Fibroblast of lung (primary cell): ENCODE measurements around the gene RBMX2. TPM values are rescaled to one million over a fixed set of nuclear protein-coding genes. Genes with fewer than 3 reads are reported as not detected.

Experiments
- DNase-seq, 2 donors: peaks; one replicate each; pipeline versions ENCODE4 v3.0.0 to v3.0.0-alpha.2; 2010; ENCODE audit warnings: low read depth in 2 of 2
- H2AFZ ChIP-seq: 2 replicates; pipeline ENCODE4 v1.5.1; 2012; ENCODE audit warnings: low read length, control low read depth, inconsistent platforms
- H3K27ac ChIP-seq: 2 replicates; pipeline ENCODE4 v1.5.1; 2011; ENCODE audit warnings: low read length, control low read depth; ENCODE audit not compliant: insufficient read depth
- H3K27me3 ChIP-seq: 2 replicates; pipeline ENCODE4 v1.5.1; 2011; ENCODE audit warnings: mild to moderate bottlenecking, low read length; ENCODE audit not compliant: control insufficient read depth, insufficient read depth
- H3K36me3 ChIP-seq: 2 replicates; pipeline ENCODE4 v1.5.1; 2011; ENCODE audit warnings: low read length; ENCODE audit not compliant: control insufficient read depth, insufficient read depth
- H3K4me1 ChIP-seq: 2 replicates; pipeline ENCODE4 v1.5.1; 2011; ENCODE audit warnings: low read length; ENCODE audit not compliant: control insufficient read depth, insufficient read depth; ENCODE audit errors: extremely low read depth
- H3K4me2 ChIP-seq: 2 replicates; pipeline ENCODE4 v1.5.1; 2011; ENCODE audit warnings: low read length, control low read depth; ENCODE audit not compliant: insufficient read depth; ENCODE audit errors: extremely low read depth
- H3K4me3 ChIP-seq, 4 experiments: fragments of 200-600 bp in 1 of 4; sonication (generic) in 1 of 4; replicated peaks in 1 of 4; 2 replicates each; pipeline ENCODE4 v1.5.1; 2011 to 2016; ENCODE audit warnings: low read length in 4 of 4, low read depth in 3 of 4, mild to moderate bottlenecking in 3 of 4, control low read depth in 2 of 4, inconsistent platforms in 1 of 4, mixed read lengths in 1 of 4; ENCODE audit not compliant: insufficient read depth in 1 of 4; ENCODE audit errors: control extremely low read depth in 1 of 4
- H3K79me2 ChIP-seq: 2 replicates; pipeline ENCODE4 v1.5.1; 2012; ENCODE audit warnings: mild to moderate bottlenecking, low read length, inconsistent platforms; ENCODE audit not compliant: control insufficient read depth, insufficient read depth
- H3K9ac ChIP-seq: 2 replicates; pipeline ENCODE4 v1.5.1; 2011; ENCODE audit warnings: mild to moderate bottlenecking, low read length, control low read depth; ENCODE audit not compliant: insufficient read depth
- H3K9me3 ChIP-seq: 2 replicates; pipeline ENCODE4 v1.5.1; 2012; ENCODE audit warnings: low read depth, low read length; ENCODE audit not compliant: control insufficient read depth, insufficient read depth
- H4K20me1 ChIP-seq: 2 replicates; pipeline ENCODE4 v1.5.1; 2011; ENCODE audit warnings: low read length; ENCODE audit not compliant: control insufficient read depth, insufficient read depth; ENCODE audit errors: extremely low read depth
- EZH2 ChIP-seq: IDR thresholded peaks from 2 replicates; pipeline ENCODE4 v1.5.1; 2012; ENCODE audit warnings: low read length, control low read depth, mild to moderate bottlenecking; ENCODE audit errors: missing control alignments
- polyA plus RNA-seq, 2 donors: library from polyadenylated mRNA; depleted of rRNA in 1 of 2; stranded (reverse) in 1 of 2; unstranded in 1 of 2; fragments of >200 nt; gene quantifications; 2 replicates each; pipeline ENCODE4 v1.2.1, GENCODE V29; 2011 to 2012; ENCODE audit warnings: missing spikeins in 1 of 2
- total RNA-seq: library from RNA; depleted of rRNA; stranded (reverse); fragments of >200 nt; gene quantifications from 2 replicates; pipeline ENCODE4 v1.2.1, GENCODE V29; 2014
- TF ChIP-seq, protein P1 (sequence below), 2 donors: IDR thresholded peaks in 1 of 2; conservative IDR thresholded peaks in 1 of 2; 1 replicate in 1 of 2; 2 replicates in 1 of 2; pipeline ENCODE4 v1.5.1; 2011 to 2012; ENCODE audit warnings: low read length in 2 of 2, control low read depth in 1 of 2, inconsistent platforms in 1 of 2, low read depth in 1 of 2, mild to moderate bottlenecking in 1 of 2

The RBMX2 gene
- total and polyA plus RNA-seq, 2 donors (not counting 1 experiment from before 2014, with no cell fraction given): 20.8 to 32.0 TPM

DNA sequence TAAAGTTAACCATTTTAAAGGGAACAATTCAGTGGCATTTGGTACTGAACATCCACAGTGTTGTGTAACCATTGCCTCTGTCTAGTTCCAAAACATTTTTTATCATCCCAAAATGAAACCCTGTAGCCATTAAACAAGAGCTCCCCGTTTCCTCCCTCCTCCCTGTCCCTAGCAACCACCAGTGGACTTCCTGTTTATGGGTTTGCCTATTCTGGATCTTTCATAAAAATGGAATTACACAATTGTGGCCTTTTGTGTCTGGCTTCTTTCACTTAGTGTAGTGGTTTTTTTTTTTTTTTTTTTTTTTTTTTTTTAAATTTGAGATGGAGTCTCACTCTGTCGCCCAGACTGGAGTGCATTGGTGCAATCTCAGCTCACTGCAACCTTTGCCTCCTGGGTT lies 11.6 kb downstream of the RBMX2 start:
- no peaks in the 10 kb centered on the region for H3K4me1 ChIP-seq
- H3K36me3 ChIP-seq: no peaks in the 10 kb centered on the region
- H4K20me1 ChIP-seq: no peaks in the 10 kb centered on the region
- no peak overlapping the region for H2AFZ ChIP-seq
- H3K9ac ChIP-seq: no peak overlapping the region
- no peak overlapping the region for H3K27ac ChIP-seq
- H3K27me3 ChIP-seq: no peaks in the 10 kb centered on the region
- H3K9me3 ChIP-seq: no peaks in the 10 kb centered on the region
- no peak for DNase-seq
- no peak overlapping the region for H3K4me2 ChIP-seq
- H3K79me2 ChIP-seq: no peaks in the 10 kb centered on the region
- TF ChIP-seq, protein P1, sequence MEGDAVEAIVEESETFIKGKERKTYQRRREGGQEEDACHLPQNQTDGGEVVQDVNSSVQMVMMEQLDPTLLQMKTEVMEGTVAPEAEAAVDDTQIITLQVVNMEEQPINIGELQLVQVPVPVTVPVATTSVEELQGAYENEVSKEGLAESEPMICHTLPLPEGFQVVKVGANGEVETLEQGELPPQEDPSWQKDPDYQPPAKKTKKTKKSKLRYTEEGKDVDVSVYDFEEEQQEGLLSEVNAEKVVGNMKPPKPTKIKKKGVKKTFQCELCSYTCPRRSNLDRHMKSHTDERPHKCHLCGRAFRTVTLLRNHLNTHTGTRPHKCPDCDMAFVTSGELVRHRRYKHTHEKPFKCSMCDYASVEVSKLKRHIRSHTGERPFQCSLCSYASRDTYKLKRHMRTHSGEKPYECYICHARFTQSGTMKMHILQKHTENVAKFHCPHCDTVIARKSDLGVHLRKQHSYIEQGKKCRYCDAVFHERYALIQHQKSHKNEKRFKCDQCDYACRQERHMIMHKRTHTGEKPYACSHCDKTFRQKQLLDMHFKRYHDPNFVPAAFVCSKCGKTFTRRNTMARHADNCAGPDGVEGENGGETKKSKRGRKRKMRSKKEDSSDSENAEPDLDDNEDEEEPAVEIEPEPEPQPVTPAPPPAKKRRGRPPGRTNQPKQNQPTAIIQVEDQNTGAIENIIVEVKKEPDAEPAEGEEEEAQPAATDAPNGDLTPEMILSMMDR (conservative IDR thresholded peaks at IDR 0.05 in 1 of 2, IDR thresholded peaks at IDR 0.05 in 1 of 2; ENCODE audit: low read depth in 1 of 2, low read length in 2 of 2): no peak
- TF ChIP-seq EZH2: no peak
- H3K4me3 ChIP-seq: no peak overlapping the region

DNA sequence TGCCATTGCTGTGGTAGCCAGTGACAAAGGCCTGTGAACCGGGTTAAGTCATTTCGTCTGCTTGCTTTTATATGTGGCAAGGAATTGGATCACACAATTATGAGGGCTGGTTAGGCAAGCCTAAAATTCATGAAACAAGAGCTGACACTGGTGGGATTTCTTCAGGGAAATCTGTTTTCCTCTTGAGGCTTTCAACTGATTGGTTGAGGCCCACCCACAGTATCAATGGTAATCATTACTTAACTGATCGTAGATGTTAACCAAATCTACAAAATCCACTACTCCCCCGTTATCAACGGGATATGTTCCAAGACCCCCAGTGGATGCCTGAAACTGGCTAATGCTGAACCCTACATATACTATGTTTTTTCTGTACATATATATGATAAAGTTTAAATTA lies 13.0 kb downstream of the RBMX2 start:
- H3K27me3 ChIP-seq: no peaks in the 10 kb centered on the region
- no peaks in the 10 kb centered on the region for H3K4me1 ChIP-seq
- no peak overlapping the region for H3K4me3 ChIP-seq
- H2AFZ ChIP-seq: no peak overlapping the region
- H4K20me1 ChIP-seq: no peaks in the 10 kb centered on the region
- H3K4me2 ChIP-seq: no peak overlapping the region
- H3K36me3 ChIP-seq: no peaks in the 10 kb centered on the region
- DNase-seq: no peak
- no peak overlapping the region for H3K9ac ChIP-seq
- H3K9me3 ChIP-seq: no peaks in the 10 kb centered on the region
- TF ChIP-seq EZH2: no peak
- TF ChIP-seq, protein P1 (conservative IDR thresholded peaks at IDR 0.05 in 1 of 2, IDR thresholded peaks at IDR 0.05 in 1 of 2; ENCODE audit: low read depth in 1 of 2, low read length in 2 of 2): no peak
- H3K79me2 ChIP-seq: no peaks in the 10 kb centered on the region
- no peak overlapping the region for H3K27ac ChIP-seq

GRCh38 chrX:130415201-130415600 lies 13.4 kb downstream of the RBMX2 start:
- TF ChIP-seq, protein P1 (conservative IDR thresholded peaks at IDR 0.05 in 1 of 2, IDR thresholded peaks at IDR 0.05 in 1 of 2; ENCODE audit: low read depth in 1 of 2, low read length in 2 of 2): no peak
- TF ChIP-seq EZH2: no peak
- H3K27me3 ChIP-seq: no peaks in the 10 kb centered on the region
- DNase-seq: no peak
- no peak overlapping the region for H3K4me3 ChIP-seq
- H3K9ac ChIP-seq: no peak overlapping the region
- H3K4me2 ChIP-seq: no peak overlapping the region
- no peaks in the 10 kb centered on the region for H3K36me3 ChIP-seq
- no peaks in the 10 kb centered on the region for H3K9me3 ChIP-seq
- no peaks in the 10 kb centered on the region for H3K79me2 ChIP-seq
- H3K4me1 ChIP-seq: no peaks in the 10 kb centered on the region
- H3K27ac ChIP-seq: no peak overlapping the region
- H2AFZ ChIP-seq: no peak overlapping the region
- H4K20me1 ChIP-seq: no peaks in the 10 kb centered on the region
